Gastroesophageal sphincter (tissue), 4 donors: ENCODE results near the gene AUTS2. TPM values are rescaled to one million over a fixed set of nuclear protein-coding genes. Genes with fewer than 3 reads are reported as not detected.

Experiments used
- ATAC-seq: fragments of 150-250 bp; one replicate; pipeline ENCODE4 v1.9.1; 2016; ENCODE audit warnings: mild to moderate bottlenecking, moderate library complexity
- H3K27ac ChIP-seq, 4 donors: fragments of 200-600 bp; sonication (generic) in 3 of 4; 1 replicate in 3 of 4; 2 replicates in 1 of 4; pipeline ENCODE4 v1.5.1; 2016 to 2019
- H3K27me3 ChIP-seq: fragments of 200-600 bp; sonication (generic); one replicate; pipeline ENCODE4 v1.5.1; 2019
- H3K36me3 ChIP-seq, 2 donors: fragments of 200-600 bp; sonication (generic); one replicate each; pipeline ENCODE4 v1.5.1; 2019; ENCODE audit warnings: control low read depth in 1 of 2
- H3K4me1 ChIP-seq, 3 donors: fragments of 200-600 bp; sonication (generic); 1 replicate in 2 of 3; 2 replicates in 1 of 3; pipeline ENCODE4 v1.5.1; 2016 to 2019; ENCODE audit warnings: control low read depth in 2 of 3
- H3K4me3 ChIP-seq, 2 donors: fragments of 200-600 bp; sonication (generic); one replicate each; pipeline ENCODE4 v1.5.1; 2019; ENCODE audit warnings: mild to moderate bottlenecking in 1 of 2, moderate library complexity in 1 of 2
- H3K9me3 ChIP-seq, 3 donors: fragments of 200-600 bp; sonication (generic); one replicate each; pipeline ENCODE4 v1.5.1; 2017 to 2019; ENCODE audit warnings: control low read depth in 2 of 3
- EP300 ChIP-seq: sonication (generic); formaldehyde crosslinking; IDR thresholded peaks from one replicate; pipeline ENCODE4 v1.6.1; 2017; ENCODE audit warnings: antibody characterized with exemption, mild to moderate bottlenecking
- POLR2A ChIP-seq, 2 donors: fragments of 450-650 bp; IDR thresholded peaks; one replicate each; pipeline ENCODE4 v1.6.1; 2017; ENCODE audit warnings: antibody characterized with exemption in 2 of 2, mild to moderate bottlenecking in 2 of 2, moderate library complexity in 1 of 2
- POLR2AphosphoS5 ChIP-seq: sonication (generic); formaldehyde crosslinking; IDR thresholded peaks from one replicate; pipeline ENCODE4 v1.6.1; 2017; ENCODE audit warnings: antibody characterized with exemption
- whole genome bisulfite sequencing, 2 donors: methylation state at CpG; one replicate each; pipeline ENCODE4 v1.1.5; 2018; ENCODE audit warnings: low coverage in 1 of 2; 5-methylcytosine and 5-hydroxymethylcytosine counted together
- total RNA-seq, 4 donors: library from RNA; depleted of rRNA; stranded (reverse); fragments of >200 nt; gene quantifications; one replicate each; pipeline ENCODE4 v1.1.0, GENCODE V29; 2016
- TF ChIP-seq, protein P1 (sequence below), 4 experiments: fragments of 200-600 bp in 2 of 4; fragments of 450-650 bp in 2 of 4; sonication (generic) in 1 of 4; IDR thresholded peaks; one replicate each; pipeline ENCODE4 v1.5.1; 2017 to 2019; ENCODE audit warnings: antibody characterized with exemption in 4 of 4, mild to moderate bottlenecking in 2 of 4, moderate library complexity in 2 of 4

Gene AUTS2
- total RNA-seq, 4 donors from 2014 or later: 12.2 to 48.7 (median 44.1) TPM

GRCh38 chr7:70673778-70674570, 1075.7 kb downstream of the AUTS2 start:
- no peak overlapping the region for H3K27ac ChIP-seq
- WGBS, 2 donors: 88 to 92% methylated on average over 7 to 9 of the region's 11 CpGs
- TF ChIP-seq, protein P1, sequence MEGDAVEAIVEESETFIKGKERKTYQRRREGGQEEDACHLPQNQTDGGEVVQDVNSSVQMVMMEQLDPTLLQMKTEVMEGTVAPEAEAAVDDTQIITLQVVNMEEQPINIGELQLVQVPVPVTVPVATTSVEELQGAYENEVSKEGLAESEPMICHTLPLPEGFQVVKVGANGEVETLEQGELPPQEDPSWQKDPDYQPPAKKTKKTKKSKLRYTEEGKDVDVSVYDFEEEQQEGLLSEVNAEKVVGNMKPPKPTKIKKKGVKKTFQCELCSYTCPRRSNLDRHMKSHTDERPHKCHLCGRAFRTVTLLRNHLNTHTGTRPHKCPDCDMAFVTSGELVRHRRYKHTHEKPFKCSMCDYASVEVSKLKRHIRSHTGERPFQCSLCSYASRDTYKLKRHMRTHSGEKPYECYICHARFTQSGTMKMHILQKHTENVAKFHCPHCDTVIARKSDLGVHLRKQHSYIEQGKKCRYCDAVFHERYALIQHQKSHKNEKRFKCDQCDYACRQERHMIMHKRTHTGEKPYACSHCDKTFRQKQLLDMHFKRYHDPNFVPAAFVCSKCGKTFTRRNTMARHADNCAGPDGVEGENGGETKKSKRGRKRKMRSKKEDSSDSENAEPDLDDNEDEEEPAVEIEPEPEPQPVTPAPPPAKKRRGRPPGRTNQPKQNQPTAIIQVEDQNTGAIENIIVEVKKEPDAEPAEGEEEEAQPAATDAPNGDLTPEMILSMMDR (IDR thresholded peaks at IDR 0.05): no peak
- TF ChIP-seq POLR2AphosphoS5: no peak
- TF ChIP-seq POLR2A (IDR thresholded peaks at IDR 0.05): no peak
- no peak for TF ChIP-seq EP300
- H3K4me1 ChIP-seq: no peaks in the 10 kb centered on the region
- H3K9me3 ChIP-seq: no peaks in the 10 kb centered on the region
- H3K36me3 ChIP-seq: no peaks in the 10 kb centered on the region
- no peak overlapping the region for H3K4me3 ChIP-seq
- no peaks in the 10 kb centered on the region for H3K27me3 ChIP-seq
- ATAC-seq: no peak

DNA sequence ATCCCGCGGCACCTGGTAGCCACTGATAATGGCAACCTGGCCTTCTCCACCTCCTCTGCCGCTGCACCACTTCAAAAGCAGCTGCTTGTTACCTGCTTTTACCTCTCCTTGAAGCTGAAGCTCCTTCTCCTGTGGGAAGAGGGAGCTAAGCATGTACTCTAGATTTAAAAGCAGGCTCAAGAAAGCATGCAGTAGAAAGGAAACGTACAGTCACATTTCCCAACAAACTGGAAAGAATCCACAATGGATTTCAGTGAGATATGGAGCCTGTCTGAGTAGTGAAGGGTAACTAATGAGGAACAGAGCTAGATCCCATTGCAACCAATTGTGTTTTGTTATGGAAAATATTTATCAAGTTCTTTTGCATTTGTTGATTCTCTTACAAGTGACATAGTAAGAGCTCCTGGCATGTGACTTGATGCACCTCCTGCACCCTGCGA, 1076.3 kb downstream of the AUTS2 start:
- H3K4me1 ChIP-seq: no peaks in the 10 kb centered on the region
- no peaks in the 10 kb centered on the region for H3K27me3 ChIP-seq
- no peak overlapping the region for H3K27ac ChIP-seq
- H3K36me3 ChIP-seq: no peaks in the 10 kb centered on the region
- no peak for ATAC-seq
- H3K4me3 ChIP-seq: no peak overlapping the region
- no peaks in the 10 kb centered on the region for H3K9me3 ChIP-seq
- TF ChIP-seq POLR2A (IDR thresholded peaks at IDR 0.05) (no peak), POLR2AphosphoS5 (no peak), EP300 (no peak)
- TF ChIP-seq, protein P1 (IDR thresholded peaks at IDR 0.05): no peak
- 74 to 95% methylated on average over 5 of the region's 5 CpGs for WGBS, 2 donors

DNA sequence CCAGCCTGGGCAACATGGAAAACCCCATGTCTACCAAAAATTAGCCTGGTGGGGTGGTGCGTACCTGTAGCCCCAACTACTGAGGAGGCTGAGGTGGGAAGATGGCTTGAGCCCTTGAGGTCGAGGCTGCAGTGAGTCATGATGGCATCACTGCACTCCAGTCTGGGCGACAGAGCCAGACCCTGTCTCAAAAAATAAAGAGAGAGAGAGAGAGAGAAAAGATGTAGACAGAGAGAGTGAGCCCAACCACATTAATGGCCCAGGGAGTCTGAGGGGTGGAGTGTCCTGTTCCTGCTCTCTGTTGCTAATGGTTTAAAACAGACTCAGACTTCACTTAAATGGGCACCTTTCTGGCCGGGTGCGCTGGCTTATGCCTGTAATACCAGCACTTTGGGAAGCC, 1078.0 kb downstream of the AUTS2 start:
- no peaks in the 10 kb centered on the region for H3K9me3 ChIP-seq
- 83 to 100% methylated on average over 2 to 5 of the region's 5 CpGs for WGBS, 2 donors

GRCh38 chr7:70678621-70679251, 1080.5 kb downstream of the AUTS2 start:
- no peaks in the 10 kb centered on the region for H3K4me1 ChIP-seq
- H3K9me3 ChIP-seq: no peaks in the 10 kb centered on the region
- no peak overlapping the region for H3K27ac ChIP-seq
- H3K36me3 ChIP-seq: no peaks in the 10 kb centered on the region
- WGBS, 2 donors: 69 to 92% methylated on average over 2 to 3 of the region's 4 CpGs
- TF ChIP-seq, protein P1 (IDR thresholded peaks at IDR 0.05): no peak
- no peak for TF ChIP-seq POLR2A (IDR thresholded peaks at IDR 0.05)
- no peak for TF ChIP-seq POLR2AphosphoS5
- no peak for TF ChIP-seq EP300
- no peak overlapping the region for H3K4me3 ChIP-seq
- ATAC-seq: no peak
- H3K27me3 ChIP-seq: no peaks in the 10 kb centered on the region

More for the DNA sequence above, 1078.0 kb downstream of the AUTS2 start:
- no peaks in the 10 kb centered on the region for H3K36me3 ChIP-seq
- H3K4me1 ChIP-seq: no peaks in the 10 kb centered on the region
- H3K4me3 ChIP-seq: no peak overlapping the region
- no peak for ATAC-seq
- no peak overlapping the region for H3K27ac ChIP-seq
- H3K27me3 ChIP-seq: no peaks in the 10 kb centered on the region
- TF ChIP-seq POLR2AphosphoS5 (no peak), POLR2A (IDR thresholded peaks at IDR 0.05) (no peak), EP300 (no peak)
- TF ChIP-seq, protein P1 (IDR thresholded peaks at IDR 0.05): no peak

GRCh38 chr7:70679661-70680060, 1081.4 kb downstream of the AUTS2 start:
- no peak for ATAC-seq
- TF ChIP-seq EP300: no peak
- no peaks in the 10 kb centered on the region for H3K36me3 ChIP-seq

More at GRCh38 chr7:70679661-70680060, 1081.4 kb downstream of the AUTS2 start:
- no peaks in the 10 kb centered on the region for H3K4me1 ChIP-seq
- WGBS, 2 donors: 79 to 88% methylated on average over 2 to 4 of the region's 4 CpGs
- no peak overlapping the region for H3K27ac ChIP-seq
- H3K9me3 ChIP-seq: no peaks in the 10 kb centered on the region
- no peaks in the 10 kb centered on the region for H3K27me3 ChIP-seq
- no peak overlapping the region for H3K4me3 ChIP-seq
